Stimulated activated CD4-positive, alpha-beta T cell treated with anti-CD3 and anti-CD28 coated beads, Interleukin-15, amount 100 ng/mL, for 48 hours (primary cell): ENCODE measurements around the gene ZFAND3.

Experiments
- DNase-seq, 2 donors: peaks; one replicate each; pipeline ENCODE4 v3.0.0-alpha.2; 2020; ENCODE audit warnings: low read depth in 2 of 2

ZFAND3 gene

DNA sequence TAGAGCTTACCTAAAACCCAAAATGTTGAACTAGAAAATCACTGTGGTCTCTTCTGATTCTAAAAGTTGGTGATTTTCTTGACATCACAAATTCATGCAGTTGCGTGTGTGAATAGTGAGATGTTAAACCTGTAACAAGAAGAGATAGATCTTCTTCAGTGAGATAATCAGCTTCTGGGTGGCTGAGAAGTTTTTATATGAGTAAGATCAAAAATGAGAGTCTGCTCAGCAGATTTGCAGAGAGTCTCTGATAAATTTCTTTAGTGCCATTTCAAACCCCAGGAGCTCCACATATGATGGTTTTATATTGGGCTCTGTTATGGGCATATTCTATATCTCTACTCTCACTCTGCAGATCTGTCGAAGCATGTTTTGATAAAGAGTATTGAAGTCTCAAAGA, 185.4 kb downstream of the ZFAND3 start:
- no peak for DNase-seq

DNA sequence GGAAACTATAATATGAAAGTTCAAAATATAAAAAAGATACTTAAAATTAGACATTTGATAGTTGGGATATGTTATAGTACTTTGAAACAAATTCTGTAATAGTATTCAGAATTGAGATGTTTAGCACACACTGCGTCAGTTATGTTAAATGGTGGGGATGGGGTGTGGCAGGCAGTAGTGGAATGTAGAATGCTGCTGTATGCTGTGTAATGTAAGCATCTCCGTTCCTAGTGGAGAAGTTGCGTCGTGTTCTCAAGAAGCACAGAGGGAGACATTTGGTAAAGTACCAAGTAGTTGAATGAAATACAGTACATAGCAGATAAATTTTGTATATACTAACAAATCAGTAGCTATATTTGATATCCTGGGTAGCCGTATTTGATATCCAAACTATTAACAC, 192.4 kb downstream of the ZFAND3 start:
- no peak for DNase-seq

- no peak for DNase-seq
Observed at GRCh38 chr6:38012573-38012972, 193.0 kb downstream of the ZFAND3 start.

DNA sequence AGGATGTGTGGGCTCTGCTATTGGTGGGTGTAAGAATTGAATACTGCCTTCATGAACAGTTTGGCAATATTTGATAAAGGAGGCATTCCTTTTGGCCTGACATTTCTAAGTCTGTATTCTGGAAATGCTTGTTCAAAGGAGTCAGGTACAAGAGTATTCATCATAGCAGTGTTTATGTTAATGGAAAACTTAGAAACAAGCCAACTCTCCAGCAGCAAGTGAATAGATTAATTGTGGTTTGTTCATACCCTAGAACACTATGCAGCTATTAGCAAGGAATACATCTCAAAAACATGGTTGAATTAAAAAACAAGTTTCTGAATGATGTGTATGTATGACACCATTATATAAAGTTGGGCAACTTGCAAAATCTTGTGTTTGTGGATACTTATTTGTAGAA, 195.8 kb downstream of the ZFAND3 start:
- no peak for DNase-seq

- no peak for DNase-seq
Observed at GRCh38 chr6:38016824-38017223, 197.3 kb downstream of the ZFAND3 start.

DNA sequence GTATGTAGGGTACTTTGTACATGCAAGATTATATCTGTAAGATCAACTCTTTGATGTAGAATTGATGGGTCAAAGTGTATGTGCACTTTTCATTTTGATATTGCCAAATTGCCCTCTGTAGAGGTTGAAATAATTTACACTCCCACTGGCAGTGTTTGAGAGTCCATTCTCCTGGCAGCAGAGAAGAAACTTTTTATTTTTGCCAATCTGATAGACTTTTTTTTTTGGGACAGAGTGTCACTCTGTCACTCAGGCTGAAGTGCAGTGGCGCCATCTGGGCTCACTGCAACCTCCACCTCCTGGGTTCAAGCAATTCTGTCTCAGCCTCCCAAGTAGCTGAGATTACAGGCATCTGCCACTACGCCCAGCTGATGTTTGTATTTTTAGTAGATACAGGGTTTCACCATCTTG, 199.2 kb downstream of the ZFAND3 start:
- no peak for DNase-seq

DNA sequence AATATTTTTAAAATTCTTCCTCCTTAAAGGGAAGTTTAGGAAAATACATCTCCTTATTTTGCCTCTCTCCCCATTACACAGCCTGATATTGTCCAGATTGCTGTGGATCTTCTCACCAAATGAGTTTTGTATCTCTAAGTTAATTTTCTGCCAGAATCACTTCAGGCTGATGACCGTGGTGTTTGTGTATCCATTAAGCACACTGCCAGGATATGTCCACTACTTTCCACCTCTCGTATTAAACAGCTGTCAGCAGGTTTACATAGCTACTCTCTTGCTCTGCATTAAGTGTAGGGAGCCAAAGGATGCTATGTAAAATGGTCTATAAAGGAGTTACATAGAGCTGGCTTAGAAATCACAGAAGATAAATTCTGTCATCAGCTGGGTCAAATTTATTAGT, 201.1 kb downstream of the ZFAND3 start:
- no peak for DNase-seq

- DNase-seq, result no peak
Observed at GRCh38 chr6:38021029-38021428, 201.5 kb downstream of the ZFAND3 start.

DNA sequence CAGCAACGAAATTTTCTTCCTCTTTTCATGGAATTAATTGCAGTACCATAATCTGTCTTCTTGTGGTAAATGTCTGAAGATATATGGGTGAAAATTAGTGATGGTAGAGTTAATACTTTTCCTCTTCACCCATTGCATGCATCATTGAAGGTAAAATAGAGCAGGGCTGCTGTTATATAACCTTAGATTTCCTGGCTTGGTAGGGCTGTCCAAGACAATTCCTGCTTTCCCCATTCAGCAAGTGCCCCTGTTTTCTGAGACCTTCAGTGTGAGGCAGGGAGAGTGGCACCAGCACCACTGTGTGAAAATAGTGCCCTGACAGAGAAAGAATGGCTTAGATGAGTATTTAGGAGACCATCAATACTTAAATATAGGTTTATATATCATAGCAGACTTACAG, 202.0 kb downstream of the ZFAND3 start:
- DNase-seq, result no peak

- DNase-seq, result no peak
Observed at GRCh38 chr6:38022688-38023087, 203.2 kb downstream of the ZFAND3 start.

DNA sequence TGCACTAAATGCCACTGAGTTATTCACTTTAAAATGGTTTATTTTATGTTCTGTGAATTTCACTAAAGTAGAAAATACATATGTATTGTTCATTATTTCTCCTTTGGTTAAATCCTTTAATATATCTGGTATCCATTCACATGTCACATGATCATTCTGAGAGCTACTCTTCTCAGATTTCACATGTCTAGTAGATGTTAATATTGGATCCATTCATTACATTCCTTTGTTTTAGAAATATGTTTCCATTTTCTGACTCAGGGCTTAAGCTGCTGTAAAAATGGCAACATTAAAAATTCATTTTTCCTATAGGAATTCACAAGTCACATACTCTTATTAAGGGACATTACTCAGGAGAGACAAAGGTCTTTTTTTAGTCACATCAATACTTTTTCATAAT, 205.4 kb downstream of the ZFAND3 start:
- DNase-seq, result no peak

GRCh38 chr6:38025451-38025850, 205.9 kb downstream of the ZFAND3 start:
- no peak for DNase-seq

- DNase-seq, result no peak
Observed at GRCh38 chr6:38027685-38028373, 208.3 kb downstream of the ZFAND3 start.

DNA sequence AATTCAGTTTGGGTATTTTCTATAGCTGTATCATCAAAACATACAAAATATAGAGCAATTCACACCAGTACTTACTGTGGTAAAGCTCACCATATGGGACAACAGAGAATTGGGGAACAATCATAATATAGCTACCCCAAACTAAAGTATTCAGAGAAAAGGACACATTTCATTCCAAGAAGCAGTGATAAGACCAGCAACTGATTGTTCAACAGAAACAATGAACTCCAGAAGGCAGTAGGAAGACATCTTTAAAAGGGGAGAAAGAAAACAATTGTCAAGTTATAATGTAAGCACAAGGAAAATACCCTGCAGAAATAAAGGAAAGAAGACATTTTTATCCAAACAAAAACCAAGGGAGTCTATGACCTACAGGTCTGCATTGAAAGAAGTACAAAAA, 210.9 kb downstream of the ZFAND3 start:
- DNase-seq, result no peak

- DNase-seq, result no peak
Observed at GRCh38 chr6:38032797-38033196, 213.3 kb downstream of the ZFAND3 start.

DNA sequence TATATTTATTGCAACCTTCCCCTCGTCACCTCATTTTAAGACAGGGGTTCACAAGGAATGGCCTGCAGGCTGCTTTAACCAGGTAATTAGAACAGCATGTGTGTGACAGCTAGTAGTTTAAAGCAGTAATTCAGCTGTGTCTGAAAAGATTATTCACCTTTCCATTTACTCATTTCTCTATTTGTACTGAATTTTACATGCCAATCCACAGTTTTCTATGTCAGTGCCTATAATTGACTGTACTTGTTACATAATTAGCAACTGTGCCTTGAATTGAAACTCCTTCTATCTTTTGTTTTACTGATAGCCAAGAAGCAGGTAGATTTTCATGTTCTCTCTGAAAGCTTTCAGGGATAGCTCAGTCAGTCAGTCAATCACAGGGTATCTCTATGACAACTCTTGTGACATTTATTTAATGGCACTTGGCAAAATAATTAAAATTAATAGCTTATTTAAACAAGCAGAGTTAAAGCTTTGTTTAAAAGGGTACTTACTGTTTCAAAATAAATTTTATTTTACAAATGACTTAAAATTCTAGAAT, 214.0 kb downstream of the ZFAND3 start:
- DNase-seq, result no peak

GRCh38 chr6:38034274-38034914, 214.9 kb downstream of the ZFAND3 start:
- no peak for DNase-seq

DNA sequence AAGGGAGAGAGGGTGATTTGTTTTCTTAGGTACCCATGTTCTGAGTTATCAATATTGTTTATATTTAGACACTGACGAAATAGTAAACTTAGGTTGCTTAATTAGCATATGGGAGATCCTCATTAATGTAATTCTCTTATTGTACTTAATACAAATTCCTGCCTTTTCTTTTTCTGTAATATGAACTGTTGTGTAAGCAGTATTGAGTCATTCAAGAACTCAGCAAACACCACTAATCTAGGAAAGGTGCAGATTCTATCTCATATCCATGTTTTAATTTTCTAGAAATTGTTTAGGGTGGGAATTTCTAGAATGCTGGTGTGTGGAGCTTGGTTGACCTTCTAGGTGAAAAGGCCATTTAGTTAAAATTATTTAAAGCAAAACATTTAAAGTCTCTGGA, 216.0 kb downstream of the ZFAND3 start:
- no peak for DNase-seq

GRCh38 chr6:38039502-38039901, 220.0 kb downstream of the ZFAND3 start:
- DNase-seq, result no peak

- no peak for DNase-seq
Observed at GRCh38 chr6:38040254-38040653, 220.7 kb downstream of the ZFAND3 start.

DNA sequence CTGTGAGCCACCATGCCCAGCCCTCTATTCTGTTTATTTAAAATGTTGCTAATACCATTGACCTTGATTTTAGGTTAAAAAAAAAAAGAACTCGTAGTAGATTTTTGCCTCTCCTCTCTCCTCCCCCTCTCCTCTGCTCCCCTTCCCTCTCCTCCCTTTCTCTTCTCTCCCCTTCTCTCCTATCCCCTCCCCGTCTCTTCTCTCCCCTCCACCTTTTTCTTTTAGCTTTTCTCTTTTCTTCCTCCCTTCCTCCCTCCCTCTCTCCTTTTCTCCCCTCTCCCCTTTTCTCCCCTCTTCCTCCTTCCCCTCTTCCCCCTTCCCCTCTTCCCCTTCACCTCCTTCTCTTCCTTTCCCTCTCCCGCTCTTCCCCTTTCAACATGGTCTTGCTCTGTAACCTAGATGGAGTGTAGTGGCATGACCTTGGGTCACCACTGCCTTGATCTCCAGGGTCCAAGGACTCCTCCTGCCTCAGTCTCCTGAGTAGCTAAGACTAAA, 223.8 kb downstream of the ZFAND3 start:
- no peak for DNase-seq

- no peak for DNase-seq
Observed at GRCh38 chr6:38045701-38046305, 226.3 kb downstream of the ZFAND3 start.

GRCh38 chr6:38047562-38047961, 228.0 kb downstream of the ZFAND3 start:
- DNase-seq, result no peak
